Fibroblast of the aortic adventitia (primary cell): Measurements from ENCODE around the gene ATP8A2. TPM values are rescaled to one million over a fixed set of nuclear protein-coding genes. Genes with fewer than 3 reads are reported as not detected.

Source experiments
- DNase-seq: peaks from one replicate; pipeline ENCODE4 v3.0.0-alpha.2; 2010; ENCODE audit warnings: low read depth
- H3K4me3 ChIP-seq: 2 replicates; pipeline ENCODE4 v1.5.1; 2011; ENCODE audit warnings: low read depth, mild to moderate bottlenecking, control low read depth, low read length, moderate library complexity
- total RNA-seq: library from RNA; depleted of rRNA; stranded (reverse); fragments of >200 nt; gene quantifications from 2 replicates; pipeline ENCODE4 v1.2.3, GENCODE V29; 2012; ENCODE audit warnings: low replicate concordance
- TF ChIP-seq, protein P1 (sequence below): IDR thresholded peaks from 2 replicates; pipeline ENCODE4 v1.5.1; 2011; ENCODE audit warnings: mild to moderate bottlenecking, low read length, control low read depth, inconsistent platforms; ENCODE audit not compliant: insufficient read depth

The ATP8A2 gene
- total RNA-seq, 1 donor, result under 0.01 TPM

DNA sequence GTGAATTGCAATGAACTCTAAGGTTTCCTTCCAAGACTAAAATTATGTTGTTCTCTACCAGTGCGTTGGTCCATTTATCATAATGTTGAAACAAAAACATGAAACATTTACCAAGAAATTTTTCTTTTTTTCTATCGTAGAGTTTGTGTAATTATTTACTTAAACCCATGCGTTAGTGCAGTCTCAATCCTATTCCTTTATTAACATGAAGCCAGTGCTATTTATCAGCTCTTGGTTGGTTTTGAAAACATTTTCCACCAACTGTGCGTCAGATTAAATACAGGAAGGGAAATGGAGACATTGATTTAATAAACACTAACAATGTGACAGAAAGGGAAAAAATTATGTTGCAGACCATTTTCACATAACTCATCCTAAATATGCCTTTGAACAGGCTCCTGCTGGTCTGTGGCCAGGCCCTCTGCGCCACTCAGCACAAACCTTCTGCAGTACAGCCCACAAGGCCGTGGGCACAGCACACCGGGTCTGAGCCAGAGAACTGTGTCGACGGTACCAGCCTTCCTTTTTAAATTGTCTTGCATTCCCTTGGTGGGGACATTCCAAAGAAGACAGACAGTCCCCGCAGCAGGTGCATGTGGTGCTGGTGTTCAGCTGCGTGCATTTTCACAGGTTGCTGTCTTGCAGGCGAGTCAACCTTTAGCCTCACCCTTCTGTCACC is 544.2 kb downstream of the ATP8A2 start:
- H3K4me3 ChIP-seq, result no peak overlapping the region
- TF ChIP-seq, protein P1, sequence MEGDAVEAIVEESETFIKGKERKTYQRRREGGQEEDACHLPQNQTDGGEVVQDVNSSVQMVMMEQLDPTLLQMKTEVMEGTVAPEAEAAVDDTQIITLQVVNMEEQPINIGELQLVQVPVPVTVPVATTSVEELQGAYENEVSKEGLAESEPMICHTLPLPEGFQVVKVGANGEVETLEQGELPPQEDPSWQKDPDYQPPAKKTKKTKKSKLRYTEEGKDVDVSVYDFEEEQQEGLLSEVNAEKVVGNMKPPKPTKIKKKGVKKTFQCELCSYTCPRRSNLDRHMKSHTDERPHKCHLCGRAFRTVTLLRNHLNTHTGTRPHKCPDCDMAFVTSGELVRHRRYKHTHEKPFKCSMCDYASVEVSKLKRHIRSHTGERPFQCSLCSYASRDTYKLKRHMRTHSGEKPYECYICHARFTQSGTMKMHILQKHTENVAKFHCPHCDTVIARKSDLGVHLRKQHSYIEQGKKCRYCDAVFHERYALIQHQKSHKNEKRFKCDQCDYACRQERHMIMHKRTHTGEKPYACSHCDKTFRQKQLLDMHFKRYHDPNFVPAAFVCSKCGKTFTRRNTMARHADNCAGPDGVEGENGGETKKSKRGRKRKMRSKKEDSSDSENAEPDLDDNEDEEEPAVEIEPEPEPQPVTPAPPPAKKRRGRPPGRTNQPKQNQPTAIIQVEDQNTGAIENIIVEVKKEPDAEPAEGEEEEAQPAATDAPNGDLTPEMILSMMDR, result no peak
- no peak for DNase-seq

GRCh38 chr13:25920277-25920676 is 548.5 kb downstream of the ATP8A2 start:
- TF ChIP-seq, protein P1, result no peak
- no peak overlapping the region for H3K4me3 ChIP-seq
- no peak for DNase-seq

DNA sequence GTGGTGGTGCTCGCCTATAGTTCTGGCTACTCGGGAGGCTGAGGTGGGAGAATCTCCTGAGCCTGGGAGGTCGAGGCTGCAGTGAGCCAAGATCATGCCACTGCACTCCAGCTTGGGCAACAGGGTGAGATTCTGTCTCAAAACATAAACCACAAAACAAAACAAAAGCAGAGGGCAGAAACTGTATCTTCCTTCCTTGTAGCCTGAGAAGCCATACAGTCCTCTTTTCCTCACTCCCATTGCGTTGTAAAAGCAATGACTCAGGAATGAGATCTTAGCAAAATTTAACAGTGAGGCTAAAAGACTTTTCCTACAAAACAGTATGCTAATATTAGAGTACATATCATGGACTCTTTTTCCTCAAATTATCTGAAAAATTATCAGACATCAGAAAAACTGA is 549.2 kb downstream of the ATP8A2 start:
- H3K4me3 ChIP-seq, result no peak overlapping the region
- TF ChIP-seq, protein P1, result no peak
- DNase-seq, result no peak

GRCh38 chr13:25922376-25922775 is 550.6 kb downstream of the ATP8A2 start:
- TF ChIP-seq, protein P1, result no peak
- DNase-seq, result no peak

DNA sequence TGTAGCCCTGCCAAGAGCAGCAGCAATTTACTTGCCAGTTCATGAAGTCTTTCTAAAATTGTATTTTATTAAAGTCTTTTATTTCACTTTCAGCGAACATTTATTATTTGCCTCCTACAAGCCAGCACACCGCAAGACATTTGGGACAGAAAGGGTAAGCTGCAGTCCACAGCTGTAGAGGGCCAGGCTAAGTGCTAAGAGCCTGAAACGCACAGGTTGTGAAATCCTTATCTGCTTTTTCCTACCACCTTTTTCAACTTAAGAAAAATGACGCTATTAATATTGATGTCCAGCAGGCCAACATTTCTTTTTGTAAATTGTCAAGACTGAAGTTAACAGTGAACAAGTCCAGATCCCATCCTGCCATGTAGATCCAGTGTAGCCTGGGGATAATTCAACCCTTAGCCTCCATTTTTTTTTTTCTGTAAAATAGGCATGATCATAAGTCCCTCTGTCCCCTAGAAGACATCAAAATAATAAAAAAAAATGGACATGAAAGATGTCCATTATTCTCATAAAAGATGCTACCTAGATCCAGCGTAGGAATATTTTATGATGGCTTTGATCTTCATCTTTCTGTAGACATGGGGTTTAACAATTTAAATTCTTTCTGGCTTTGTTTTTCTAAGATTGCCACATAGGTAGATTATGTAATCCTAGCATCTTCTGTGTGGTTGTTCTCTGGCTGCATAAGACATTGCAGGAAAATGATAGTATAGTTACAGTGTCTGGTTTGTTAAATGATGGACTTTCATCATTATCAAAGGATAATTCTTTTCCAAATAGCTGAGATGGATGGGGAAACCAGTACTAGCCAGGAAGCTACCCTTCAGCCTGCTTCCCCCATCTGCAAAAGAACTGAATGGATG is 551.7 kb downstream of the ATP8A2 start:
- TF ChIP-seq, protein P1, result no peak
- DNase-seq, result no peak
- H3K4me3 ChIP-seq, result no peak overlapping the region

More at GRCh38 chr13:25922376-25922775, 550.6 kb downstream of the ATP8A2 start:
- no peak overlapping the region for H3K4me3 ChIP-seq

DNA sequence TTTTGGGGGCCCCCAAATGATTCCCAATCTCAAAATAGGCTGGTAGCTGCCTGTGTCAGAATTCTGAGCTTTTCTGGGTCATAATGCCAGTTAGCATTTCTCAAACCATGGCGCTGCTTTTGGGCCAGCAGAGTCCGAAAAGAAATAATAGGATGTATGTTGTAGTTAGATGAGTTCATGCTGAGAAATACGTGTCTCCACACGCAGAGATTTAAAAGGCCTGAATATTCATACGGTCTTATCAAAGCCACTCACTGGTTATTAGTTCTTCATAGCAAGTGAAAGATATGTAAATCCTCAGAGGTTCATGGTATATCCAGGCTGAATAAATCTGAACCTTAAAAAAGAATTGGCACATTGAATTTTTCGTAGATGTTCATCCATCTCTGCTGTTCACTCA is 555.6 kb downstream of the ATP8A2 start:
- TF ChIP-seq, protein P1, result no peak
- no peak for DNase-seq
- no peak overlapping the region for H3K4me3 ChIP-seq
